HG03175 (cell line): Measurements from ENCODE around the gene ITFG2.
"Not testable (repeated sequence)": the region's sequence is repeated elsewhere in the genome, so short reads cannot be mapped to it uniquely, and the experiment has no call there.

Experiments used
- ATAC-seq: cut with Tn5 transposase; IDR thresholded peaks from one replicate; pipeline ENCODE4 v1.9.1; 2021; ENCODE audit warnings: mild to moderate bottlenecking, moderate library complexity; ENCODE audit not compliant: unreplicated experiment

The ITFG2 gene

GRCh38 chr12:2858944-2859421 lies 46.5 kb downstream of the ITFG2 start:
- ATAC-seq = no peak

- ATAC-seq = no peak
Measured at GRCh38 chr12:2860170-2860569, 47.7 kb downstream of the ITFG2 start.

- ATAC-seq = no peak
Measured at GRCh38 chr12:2862876-2863275, 50.4 kb downstream of the ITFG2 start.

GRCh38 chr12:2863402-2863801 lies 50.9 kb downstream of the ITFG2 start:
- not testable (repeated sequence) for ATAC-seq

GRCh38 chr12:2864198-2864597 lies 51.7 kb downstream of the ITFG2 start:
- ATAC-seq = no peak

GRCh38 chr12:2868986-2869632 lies 56.6 kb downstream of the ITFG2 start:
- ATAC-seq = not testable (repeated sequence)
